Measurements from ENCODE around the gene ABLIM1.

- TF ChIP-seq CTCF (IDR thresholded peaks at IDR 0.05) (no peak), POLR2A (IDR thresholded peaks at IDR 0.05) (no peak), POLR2AphosphoS5 (IDR thresholded peaks at IDR 0.05) (no peak), EP300 (IDR thresholded peaks at IDR 0.05) (no peak)
These were observed 132.0 kb downstream of the ABLIM1 start for GRCh38 chr10:114526126-114526503.
